Testis (tissue), 3 donors: Measurements from ENCODE around the gene PTPRA. TPM values are rescaled to one million over a fixed set of nuclear protein-coding genes. Genes with fewer than 3 reads are reported as not detected.

Experiments used
- DNase-seq: peaks from one replicate; pipeline ENCODE4 v3.0.0-alpha.2; 2019
- H3K27ac ChIP-seq, 2 donors: fragments of 200-600 bp; sonication (generic); one replicate each; pipeline ENCODE4 v1.5.1; 2019
- H3K27me3 ChIP-seq: fragments of 200-600 bp; sonication (generic); one replicate; pipeline ENCODE4 v1.5.1; 2019
- H3K36me3 ChIP-seq: fragments of 200-600 bp; sonication (generic); one replicate; pipeline ENCODE4 v1.5.1; 2017; ENCODE audit warnings: low read depth; ENCODE audit errors: missing control alignments
- H3K4me1 ChIP-seq: fragments of 200-600 bp; sonication (generic); one replicate; pipeline ENCODE4 v1.5.1; 2019
- H3K4me3 ChIP-seq, 2 donors: fragments of 200-600 bp; sonication (generic); one replicate each; pipeline ENCODE4 v1.5.1; 2017 to 2019
- H3K9me3 ChIP-seq: fragments of 200-600 bp; sonication (generic); one replicate; pipeline ENCODE4 v1.5.1; 2017
- POLR2A ChIP-seq: fragments of 450-650 bp; IDR thresholded peaks from one replicate; pipeline ENCODE4 v1.6.1; 2017; ENCODE audit warnings: antibody characterized with exemption, mild to moderate bottlenecking, moderate library complexity
- WGBS, 2 donors: methylation state at CpG; one replicate each; pipeline ENCODE4 v1.1.5; 2018; 5-methylcytosine and 5-hydroxymethylcytosine counted together
- intact Hi-C: fragments of 100-400 bp; cut with DNase I; formaldehyde crosslinking; loops from one replicate; pipeline ENCODE4 v1.15.1; 2023; ENCODE audit warnings: low total_unique reads
- polyA plus RNA-seq: library from polyadenylated mRNA; stranded (reverse); fragments of 350-450 nt; fragmentation: Illumina TruSeq; extraction: RNeasy Lipid Tissue Mini Kit (QIAGEN cat#74804); gene quantifications from one replicate; pipeline ENCODE4 v1.2.3, GENCODE V29; 2014; ENCODE audit warnings: low read depth, low replicate concordance; ENCODE audit not compliant: insufficient read depth
- total RNA-seq, 2 donors: library from RNA; depleted of rRNA; stranded (reverse); fragments of >200 nt; gene quantifications; one replicate each; pipeline ENCODE4 v1.2.3, GENCODE V29; 2016
- TF ChIP-seq, protein P1 (sequence below), 3 experiments: fragments of 450-650 bp in 2 of 3; fragments of 200-600 bp in 1 of 3; sonication (generic) in 1 of 3; IDR thresholded peaks; one replicate each; pipeline ENCODE4 v1.5.1; 2016 to 2019; ENCODE audit warnings: antibody characterized with exemption in 3 of 3, mild to moderate bottlenecking in 2 of 3, moderate library complexity in 1 of 3

The PTPRA gene
- total and polyA plus RNA-seq, 3 donors from 2014 or later = 52.0 to 83.8 (median 68.9) TPM

DNA sequence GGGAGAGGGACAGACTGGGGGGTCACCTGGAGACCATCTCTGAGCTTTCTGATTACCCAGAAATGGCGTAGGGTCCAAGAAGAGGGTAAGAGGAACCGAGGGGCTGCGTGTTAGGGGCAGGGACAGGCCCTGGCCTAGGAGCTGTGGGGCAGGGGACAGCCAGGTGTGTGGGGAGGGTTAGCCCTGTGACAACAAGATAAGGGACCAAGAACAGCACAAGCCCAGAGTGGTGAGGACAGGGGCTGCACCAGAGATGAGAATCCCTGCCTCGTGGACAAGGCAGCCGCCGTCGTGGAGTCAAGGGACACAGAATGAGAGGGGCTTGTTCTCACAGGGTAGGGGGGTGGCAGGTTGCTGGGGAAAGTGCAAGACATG lies 211.7 kb downstream of the PTPRA start:
- H3K27me3 ChIP-seq = no peaks in the 10 kb centered on the region
- WGBS, 2 donors = 92 to 94% methylated on average over 7 of the region's 7 CpGs

DNA sequence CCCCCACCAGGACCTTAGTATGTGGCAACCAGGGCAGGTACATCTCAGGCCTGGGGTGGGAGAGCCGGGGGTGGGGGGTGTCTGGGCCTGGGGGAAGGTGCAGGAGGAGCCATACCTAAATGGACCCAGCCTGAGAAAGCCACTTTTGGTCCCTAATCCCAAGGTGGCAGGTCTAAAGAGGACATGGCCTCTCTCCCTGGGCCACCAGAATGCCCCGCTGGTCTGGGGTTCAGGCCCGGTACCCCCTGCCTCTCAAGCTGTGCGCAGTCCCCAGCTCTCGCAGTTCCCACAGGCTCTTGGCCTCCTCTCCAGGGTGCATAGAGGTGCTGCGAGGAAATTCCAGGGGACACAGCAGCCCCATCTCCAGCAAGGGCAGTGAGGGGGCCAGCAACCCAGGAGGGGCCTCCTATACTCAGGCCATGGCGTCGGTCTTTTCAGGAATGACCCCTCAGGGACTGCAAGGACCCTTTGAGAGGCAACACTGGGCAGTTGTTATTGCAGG lies 212.3 kb downstream of the PTPRA start:
- Histone ChIP-seq H3K27ac (no peak overlapping the region), H3K4me1 (peaks cover 6% of the 10 kb centered on the region), H3K36me3 (no peaks in the 10 kb centered on the region), H3K4me3 (no peak overlapping the region), H3K9me3 (no peaks in the 10 kb centered on the region), H3K27me3 (no peaks in the 10 kb centered on the region)
- WGBS, 2 donors = 97 to 100% methylated on average over 2 to 8 of the region's 8 CpGs
- no peak for DNase-seq
- intact Hi-C loops = no loop called here
- TF ChIP-seq, protein P1, sequence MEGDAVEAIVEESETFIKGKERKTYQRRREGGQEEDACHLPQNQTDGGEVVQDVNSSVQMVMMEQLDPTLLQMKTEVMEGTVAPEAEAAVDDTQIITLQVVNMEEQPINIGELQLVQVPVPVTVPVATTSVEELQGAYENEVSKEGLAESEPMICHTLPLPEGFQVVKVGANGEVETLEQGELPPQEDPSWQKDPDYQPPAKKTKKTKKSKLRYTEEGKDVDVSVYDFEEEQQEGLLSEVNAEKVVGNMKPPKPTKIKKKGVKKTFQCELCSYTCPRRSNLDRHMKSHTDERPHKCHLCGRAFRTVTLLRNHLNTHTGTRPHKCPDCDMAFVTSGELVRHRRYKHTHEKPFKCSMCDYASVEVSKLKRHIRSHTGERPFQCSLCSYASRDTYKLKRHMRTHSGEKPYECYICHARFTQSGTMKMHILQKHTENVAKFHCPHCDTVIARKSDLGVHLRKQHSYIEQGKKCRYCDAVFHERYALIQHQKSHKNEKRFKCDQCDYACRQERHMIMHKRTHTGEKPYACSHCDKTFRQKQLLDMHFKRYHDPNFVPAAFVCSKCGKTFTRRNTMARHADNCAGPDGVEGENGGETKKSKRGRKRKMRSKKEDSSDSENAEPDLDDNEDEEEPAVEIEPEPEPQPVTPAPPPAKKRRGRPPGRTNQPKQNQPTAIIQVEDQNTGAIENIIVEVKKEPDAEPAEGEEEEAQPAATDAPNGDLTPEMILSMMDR (IDR thresholded peaks at IDR 0.05) = no peak
- no peak for TF ChIP-seq POLR2A

More for the DNA sequence above, 211.7 kb downstream of the PTPRA start:
- no peak overlapping the region for H3K27ac ChIP-seq
- H3K4me3 ChIP-seq = no peak overlapping the region
- H3K4me1 ChIP-seq = peaks cover 8% of the 10 kb centered on the region
- no peaks in the 10 kb centered on the region for H3K36me3 ChIP-seq
- no peak for DNase-seq
- TF ChIP-seq POLR2A = no peak
- TF ChIP-seq, protein P1 (IDR thresholded peaks at IDR 0.05) = no peak
- no peaks in the 10 kb centered on the region for H3K9me3 ChIP-seq
- intact Hi-C loops = no loop called here

DNA sequence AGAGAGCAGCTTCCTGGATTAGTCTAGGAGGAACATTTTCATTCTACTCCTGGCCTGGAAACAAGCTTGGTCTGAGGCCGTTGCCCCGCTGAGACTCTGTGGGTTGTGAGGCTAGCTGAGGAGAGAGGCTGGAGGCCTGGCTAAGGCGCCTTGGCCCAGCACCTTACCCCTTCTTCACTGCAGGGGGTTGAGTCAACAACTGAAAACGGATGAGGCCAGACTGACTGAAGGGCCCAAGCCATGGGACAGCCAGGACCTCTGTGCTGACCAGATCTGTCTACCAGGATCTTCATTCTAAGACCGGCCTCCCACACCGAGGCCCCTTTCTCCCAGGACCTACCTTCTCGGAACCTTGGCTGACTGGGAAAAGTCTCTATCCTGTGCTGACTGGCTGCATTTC lies 214.8 kb downstream of the PTPRA start:
- no peaks in the 10 kb centered on the region for H3K36me3 ChIP-seq
- no peaks in the 10 kb centered on the region for H3K4me1 ChIP-seq
- no peaks in the 10 kb centered on the region for H3K27me3 ChIP-seq
- intact Hi-C loops = no loop called here
- H3K9me3 ChIP-seq = no peaks in the 10 kb centered on the region
- no peak overlapping the region for H3K4me3 ChIP-seq
- TF ChIP-seq, protein P1 (IDR thresholded peaks at IDR 0.05) = no peak
- TF ChIP-seq POLR2A = no peak
- 90 to 91% methylated on average over 5 to 7 of the region's 7 CpGs for WGBS, 2 donors
- DNase-seq = no peak
- no peak overlapping the region for H3K27ac ChIP-seq

Other genes starting within 250 kb of the PTPRA start
- 100 to 1,000 TPM; 110 TPM for gene NOP56, start 220.8 kb upstream of the PTPRA start, total RNA-seq
- 125 TPM for gene NOP56, start 220.8 kb upstream of the PTPRA start, polyA plus RNA-seq
- 100 to 1,000 TPM; 105 to 123 TPM for gene IDH3B, start 209.3 kb upstream of the PTPRA start, total RNA-seq
- gene IDH3B, start 209.3 kb upstream of the PTPRA start, polyA plus RNA-seq = 90.6 TPM
- 10 to 100 TPM in 1 of 2 donors, 1 to 10 TPM in 1; 7.4 to 14.2 TPM for gene EBF4, start 180.7 kb upstream of the PTPRA start, total RNA-seq
- 6.1 TPM for gene EBF4, start 180.7 kb upstream of the PTPRA start, polyA plus RNA-seq
- 1 to 10 TPM; 3.5 to 8.6 TPM for gene CPXM1, start 72.9 kb upstream of the PTPRA start, total RNA-seq
- 25.2 TPM for gene CPXM1, start 72.9 kb upstream of the PTPRA start, polyA plus RNA-seq
- 100 to 1,000 TPM in 1 of 2 donors, 10 to 100 TPM in 1; 53.6 to 177 TPM for gene C20orf141, start 58.5 kb upstream of the PTPRA start, total RNA-seq
- gene C20orf141, start 58.5 kb upstream of the PTPRA start, polyA plus RNA-seq = 154 TPM
- 100 to 1,000 TPM in 1 of 2 donors, 10 to 100 TPM in 1; 39.0 to 133 TPM for gene TMEM239, start 57.1 kb upstream of the PTPRA start, total RNA-seq
- 77.3 TPM for gene TMEM239, start 57.1 kb upstream of the PTPRA start, polyA plus RNA-seq
- gene PCED1A, start 32.8 kb upstream of the PTPRA start, total RNA-seq = 10 to 100 TPM; 46.0 to 51.1 TPM
- 20.8 TPM for gene PCED1A, start 32.8 kb upstream of the PTPRA start, polyA plus RNA-seq
- gene VPS16, start 32.7 kb upstream of the PTPRA start, total RNA-seq = 10 to 100 TPM; 24.3 to 31.4 TPM
- gene VPS16, start 32.7 kb upstream of the PTPRA start, polyA plus RNA-seq = 27.3 TPM
- gene GNRH2, start 170.1 kb downstream of the PTPRA start, total RNA-seq = not detected
- 2.6 TPM for gene GNRH2, start 170.1 kb downstream of the PTPRA start, polyA plus RNA-seq
- gene MRPS26, start 172.6 kb downstream of the PTPRA start, total RNA-seq = 10 to 100 TPM; 37.4 to 55.9 TPM
- gene MRPS26, start 172.6 kb downstream of the PTPRA start, polyA plus RNA-seq = 28.3 TPM
- gene OXT, start 198.1 kb downstream of the PTPRA start, total RNA-seq = 1 to 10 TPM; 3.7 to 6.7 TPM
- gene OXT, start 198.1 kb downstream of the PTPRA start, polyA plus RNA-seq = 1.7 TPM
- gene AVP, start 211.2 kb downstream of the PTPRA start, total RNA-seq = 1 to 10 TPM in 1 of 2 donors, not detected in 1; 1.3 TPM
- not detected for gene AVP, start 211.2 kb downstream of the PTPRA start, polyA plus RNA-seq